Liver (tissue), 9 donors: ENCODE data around the gene SLC12A8. TPM values are rescaled to one million over a fixed set of nuclear protein-coding genes. Genes with fewer than 3 reads are reported as not detected.

Source experiments
- DNase-seq: peaks from one replicate; pipeline ENCODE4 v3.0.0-alpha.2; 2017; ENCODE audit warnings: low spot score
- H3K27ac ChIP-seq, 2 donors: one replicate each; pipeline ENCODE4 v1.7.0; 2013; ENCODE audit warnings: inconsistent platforms in 2 of 2, low read length in 2 of 2, control low read depth in 1 of 2, low read depth in 1 of 2, mild to moderate bottlenecking in 1 of 2
- H3K27me3 ChIP-seq, 4 donors: one replicate each; pipeline versions ENCODE4 v1.6.1 to v1.7.0; 2013; ENCODE audit warnings: low read length in 3 of 4, inconsistent platforms in 1 of 4, mild to moderate bottlenecking in 1 of 4, moderate library complexity in 1 of 4; ENCODE audit not compliant: control insufficient read depth in 4 of 4, insufficient read depth in 4 of 4
- H3K36me3 ChIP-seq, 4 donors: one replicate each; pipeline versions ENCODE4 v1.6.1 to v1.7.0; 2013; ENCODE audit warnings: low read length in 3 of 4, mild to moderate bottlenecking in 3 of 4, low read depth in 1 of 4, moderate library complexity in 1 of 4; ENCODE audit not compliant: control insufficient read depth in 4 of 4, insufficient read depth in 3 of 4
- H3K4me1 ChIP-seq, 4 donors: one replicate each; pipeline versions ENCODE4 v1.6.1 to v1.7.0; 2013; ENCODE audit warnings: low read length in 3 of 4, mild to moderate bottlenecking in 3 of 4, moderate library complexity in 1 of 4; ENCODE audit not compliant: control insufficient read depth in 4 of 4, insufficient read depth in 4 of 4
- H3K4me3 ChIP-seq, 3 donors: one replicate each; pipeline versions ENCODE4 v1.6.1 to v1.7.0; 2013; ENCODE audit warnings: low read length in 3 of 3, control low read depth in 1 of 3, low read depth in 1 of 3, mild to moderate bottlenecking in 1 of 3
- H3K9ac ChIP-seq, 2 donors: one replicate each; pipeline ENCODE4 v1.7.0; 2013; ENCODE audit warnings: low read length in 2 of 2, mild to moderate bottlenecking in 2 of 2, moderate library complexity in 2 of 2, control low read depth in 1 of 2, low read depth in 1 of 2
- H3K9me3 ChIP-seq, 4 donors: one replicate each; pipeline versions ENCODE4 v1.6.1 to v1.7.0; 2013; ENCODE audit warnings: low read length in 3 of 4; ENCODE audit not compliant: control insufficient read depth in 4 of 4
- CTCF ChIP-seq: fragments of 150-350 bp; IDR thresholded peaks from 2 replicates; pipeline ENCODE4 v1.5.1; 2017; ENCODE audit warnings: improper control_type of control experiment, low read depth, low read length; ENCODE audit not compliant: missing input control
- FOXA1 ChIP-seq: IDR thresholded peaks from 2 replicates; pipeline ENCODE4 v1.6.1; 2016; ENCODE audit warnings: antibody characterized with exemption
- GABPA ChIP-seq, 2 donors: IDR thresholded peaks in 1 of 2; conservative IDR thresholded peaks in 1 of 2; 2 replicates each; pipeline ENCODE4 v1.6.1; 2016; ENCODE audit warnings: antibody characterized with exemption in 2 of 2, mild to moderate bottlenecking in 1 of 2, moderate library complexity in 1 of 2
- HNF4A ChIP-seq, 2 donors: conservative IDR thresholded peaks; 2 replicates each; pipeline ENCODE4 v1.6.1; 2016; ENCODE audit warnings: antibody characterized with exemption in 2 of 2, mild to moderate bottlenecking in 2 of 2
- JUND ChIP-seq, 2 donors: IDR thresholded peaks; 2 replicates each; pipeline ENCODE4 v1.6.1; 2016; ENCODE audit warnings: antibody characterized with exemption in 2 of 2
- MAX ChIP-seq: IDR thresholded peaks from 2 replicates; pipeline ENCODE4 v1.6.1; 2016; ENCODE audit warnings: antibody characterized with exemption
- NR2F2 ChIP-seq: IDR thresholded peaks from 2 replicates; pipeline ENCODE4 v1.6.1; 2016; ENCODE audit warnings: antibody characterized with exemption
- RAD21 ChIP-seq, 2 donors: IDR thresholded peaks; 2 replicates each; pipeline ENCODE4 v1.6.1; 2016; ENCODE audit warnings: antibody characterized with exemption in 2 of 2, mild to moderate bottlenecking in 2 of 2
- REST ChIP-seq: IDR thresholded peaks from 2 replicates; pipeline ENCODE4 v1.6.1; 2016; ENCODE audit warnings: antibody characterized with exemption, mild to moderate bottlenecking
- RXRA ChIP-seq, 2 donors: IDR thresholded peaks; 2 replicates each; pipeline ENCODE4 v1.6.1; 2017 to 2018; ENCODE audit warnings: antibody characterized with exemption in 2 of 2, mild to moderate bottlenecking in 1 of 2
- SP1 ChIP-seq: IDR thresholded peaks from 2 replicates; pipeline ENCODE4 v1.6.1; 2018; ENCODE audit warnings: antibody characterized with exemption, mild to moderate bottlenecking
- TAF1 ChIP-seq: conservative IDR thresholded peaks from 2 replicates; pipeline ENCODE4 v1.6.1; 2016; ENCODE audit warnings: antibody characterized with exemption, mild to moderate bottlenecking
- YY1 ChIP-seq: IDR thresholded peaks from 2 replicates; pipeline ENCODE4 v1.6.1; 2016; ENCODE audit warnings: antibody characterized with exemption, mild to moderate bottlenecking
- ZBTB33 ChIP-seq: IDR thresholded peaks from 2 replicates; pipeline ENCODE4 v1.6.1; 2016; ENCODE audit warnings: antibody characterized with exemption
- WGBS: extraction: QIAGEN DNeasy Blood & Tissue Kit; methylation state at CpG from one replicate; pipeline ENCODE4 v1.1.7; 2013; 5-methylcytosine and 5-hydroxymethylcytosine counted together
- polyA plus RNA-seq, 2 donors: library from polyadenylated mRNA; stranded (reverse) in 1 of 2; unstranded in 1 of 2; fragments of 200-250 nt in 1 of 2; fragments of >200 nt in 1 of 2; fragmentation: Nextera tagmentation in 1 of 2; extraction: Ambion mirVana in 1 of 2; gene quantifications; one replicate each; pipeline versions ENCODE4 v1.2.1 to v1.2.3, GENCODE V29; 2013 to 2015
- total RNA-seq, 2 donors: library from RNA; depleted of rRNA; stranded (reverse); fragments of >200 nt; gene quantifications; one replicate each; pipeline ENCODE4 v1.2.3, GENCODE V29; 2014
- donor health status: healthy.
- donor health status: healthy.
- donor health status: healthy.
- donor health status: healthy.
- donor health status: healthy.

SLC12A8 gene
- total and polyA plus RNA-seq, 4 donors = 2.7 to 20.3 (median 5.5) TPM

- H3K9me3 ChIP-seq = no peaks in the 10 kb centered on the region
- peaks cover 0 to 3% (median 0%) of the 10 kb centered on the region in 4 donors for H3K27me3 ChIP-seq
- TF ChIP-seq HNF4A (conservative IDR thresholded peaks at IDR 0.05) (no peak), RXRA (IDR thresholded peaks at IDR 0.05) (no peak), RAD21 (IDR thresholded peaks at IDR 0.05) (no peak), ZBTB33 (no peak), TAF1 (no peak), NR2F2 (no peak), FOXA1 (no peak), MAX (no peak)
These were observed 72.3 kb downstream of the SLC12A8 start for GRCh38 chr3:125140011-125140817.

GRCh38 chr3:125139386-125139785, 73.2 kb downstream of the SLC12A8 start:
- 97% methylated on average over 4 of the region's 4 CpGs for WGBS
- no peaks in the 10 kb centered on the region for H3K36me3 ChIP-seq
- no peak for TF ChIP-seq JUND (IDR thresholded peaks at IDR 0.05)
- DNase-seq = no peak
- peaks cover 0 to 11% (median 2%) of the 10 kb centered on the region in 4 donors for H3K4me1 ChIP-seq
- H3K9me3 ChIP-seq = no peaks in the 10 kb centered on the region
- no peak overlapping the region for H3K9ac ChIP-seq
- no peak overlapping the region for H3K27ac ChIP-seq
- peaks cover 0 to 3% (median 0%) of the 10 kb centered on the region in 4 donors for H3K27me3 ChIP-seq
- H3K4me3 ChIP-seq = no peak overlapping the region

More at GRCh38 chr3:125140011-125140817, 72.3 kb downstream of the SLC12A8 start:
- Histone ChIP-seq H3K4me1 (peaks cover 0 to 11% (median 2%) of the 10 kb centered on the region in 4 donors), H3K9ac (no peak overlapping the region), H3K36me3 (no peaks in the 10 kb centered on the region), H3K4me3 (no peak overlapping the region), H3K27ac (no peak overlapping the region)
- DNase-seq = no peak
- WGBS = 98% methylated on average over 12 of the region's 12 CpGs

- Histone ChIP-seq H3K9ac (no peak overlapping the region), H3K4me1 (peaks cover 0 to 11% (median 2%) of the 10 kb centered on the region in 4 donors), H3K36me3 (no peaks in the 10 kb centered on the region), H3K4me3 (no peak overlapping the region), H3K27ac (no peak overlapping the region), H3K27me3 (peaks cover 0 to 3% (median 0%) of the 10 kb centered on the region in 4 donors), H3K9me3 (no peaks in the 10 kb centered on the region)
- no peak for DNase-seq
- TF ChIP-seq YY1 (no peak), GABPA (IDR thresholded peaks at IDR 0.05 in 1 of 2, conservative IDR thresholded peaks at IDR 0.05 in 1 of 2) (no peak), SP1 (no peak), JUND (IDR thresholded peaks at IDR 0.05) (no peak), TAF1 (no peak), NR2F2 (no peak), REST (no peak), CTCF (no peak)
- WGBS = 82% methylated on average over 17 of the region's 17 CpGs
These were observed 75.1 kb downstream of the SLC12A8 start for GRCh38 chr3:125137358-125138033.
